Measurements from ENCODE around the gene LIPM.

- TF ChIP-seq EZH2 (IDR thresholded peaks at IDR 0.05; ENCODE audit: low read length) (no peak), CTCF (optimal IDR thresholded peaks at IDR 0.05 in 1 of 3, IDR thresholded peaks at IDR 0.05 in 1 of 3, conservative IDR thresholded peaks at IDR 0.05 in 1 of 3; ENCODE audit: extremely low read depth in 1 of 3, insufficient read depth in 2 of 3, low read length in 3 of 3) (no peak)
These were observed 39.6 kb upstream of the LIPM start for GRCh38 chr10:88762906-88763305.

Data from keratinocyte (primary cell).